Measurements from ENCODE around the gene PLPPR2.
"Not testable (repeated sequence)": the region's sequence is repeated elsewhere in the genome, so short reads cannot be mapped to it uniquely, and the experiment has no call there.

PLPPR2 gene

GRCh38 chr19:11373166-11373884 lies 18.1 kb downstream of the PLPPR2 start:
- DNase-seq (ENCODE audit: low spot score): no peak

- no peak for DNase-seq (ENCODE audit: low spot score)
These were observed 18.7 kb downstream of the PLPPR2 start for GRCh38 chr19:11373885-11374432.

GRCh38 chr19:11374433-11375142 lies 19.4 kb downstream of the PLPPR2 start, which contains the start of gene SWSAP1:
SWSAP1 (plus strand) TSS chr19:11374666; CDS start chr19:11374681, 15 bp downstream.
- peak; percentile 99 for DNase-seq (ENCODE audit: low spot score)

GRCh38 chr19:11375143-11375948 lies 20.1 kb downstream of the PLPPR2 start:
- no peak for DNase-seq (ENCODE audit: low spot score)

- DNase-seq (ENCODE audit: low spot score): no peak
These were observed 22.0 kb downstream of the PLPPR2 start for GRCh38 chr19:11377237-11377636.

- no peak for DNase-seq (ENCODE audit: low spot score)
These were observed 22.5 kb downstream of the PLPPR2 start for GRCh38 chr19:11377756-11378155.

GRCh38 chr19:11378319-11379189 lies 23.3 kb downstream of the PLPPR2 start:
- DNase-seq (ENCODE audit: low spot score): peak; percentile 54

DNA sequence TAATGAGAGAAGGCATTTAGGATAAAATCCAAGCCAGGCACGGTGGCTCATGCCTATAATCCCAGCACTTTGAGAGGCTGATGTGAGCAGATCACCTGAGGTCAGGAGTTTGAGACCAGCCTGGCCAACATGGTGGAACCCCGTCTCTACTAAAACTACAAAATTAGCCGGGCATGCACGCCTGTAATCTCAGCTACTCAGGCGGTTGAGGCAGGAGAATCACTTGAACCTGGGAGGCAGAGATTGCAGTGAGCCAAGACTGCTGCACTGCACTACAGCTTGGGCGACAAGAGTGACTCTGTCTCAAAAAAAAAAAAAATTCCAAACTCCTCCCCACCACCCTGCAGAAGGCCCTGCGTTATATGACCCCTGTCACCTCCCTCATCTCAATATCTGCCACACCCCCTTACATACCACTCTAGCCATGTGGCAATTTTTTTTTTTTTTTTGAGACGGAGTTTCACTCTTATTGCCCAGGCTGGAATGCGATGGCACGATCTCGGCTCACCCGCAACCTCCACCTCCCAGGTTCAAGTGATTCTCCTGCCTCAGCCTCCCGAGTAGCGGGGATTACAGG lies 24.1 kb downstream of the PLPPR2 start:
- DNase-seq (ENCODE audit: low spot score): not testable (repeated sequence)

- DNase-seq (ENCODE audit: low spot score): no peak
These were observed 24.7 kb downstream of the PLPPR2 start for GRCh38 chr19:11379857-11380350.

GRCh38 chr19:11380653-11381537 lies 25.7 kb downstream of the PLPPR2 start:
- DNase-seq (ENCODE audit: low spot score): peak; percentile 97

DNA sequence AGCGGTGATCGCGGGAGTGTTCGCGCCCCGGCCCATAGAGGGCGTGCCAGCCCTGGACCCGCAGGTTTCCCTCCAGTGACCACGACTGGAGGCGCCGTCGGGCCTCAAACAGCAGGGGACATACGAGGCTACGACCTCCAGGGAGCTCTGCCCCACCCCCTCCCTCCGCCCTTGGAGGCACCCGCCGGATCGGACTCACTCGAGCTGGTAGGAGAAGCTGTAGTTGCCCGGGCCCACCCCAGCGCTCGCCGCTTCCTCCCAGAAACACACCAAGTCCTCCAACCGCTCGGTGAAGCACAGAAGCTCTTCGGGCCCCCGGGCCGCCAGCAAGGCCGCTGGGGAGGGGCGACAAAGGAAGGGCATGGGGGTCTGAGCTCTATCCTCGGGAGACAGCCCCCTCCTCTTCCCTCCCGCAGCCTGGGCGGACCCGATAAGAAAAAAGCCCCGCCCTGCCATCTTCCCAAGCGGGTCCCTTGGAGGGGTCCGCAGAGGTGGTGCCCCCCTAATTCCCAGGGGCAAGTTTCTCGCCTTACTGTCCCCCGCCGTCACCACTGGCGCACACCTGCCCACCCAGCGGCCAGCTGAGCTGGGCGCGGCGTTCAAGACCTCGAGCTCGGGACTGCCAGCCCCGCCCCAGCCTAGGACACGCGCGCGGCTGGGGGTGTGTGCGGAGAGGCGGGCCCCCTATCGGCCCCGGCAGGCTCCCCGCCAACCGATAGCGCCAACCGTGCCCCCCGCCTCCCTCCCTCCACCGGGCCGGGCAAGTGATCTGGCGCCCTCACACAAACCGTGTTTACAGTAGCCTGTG lies 27.9 kb downstream of the PLPPR2 start:
- DNase-seq (ENCODE audit: low spot score): peak; percentile 66

- no peak for DNase-seq (ENCODE audit: low spot score)
These were observed 28.4 kb downstream of the PLPPR2 start for GRCh38 chr19:11383706-11384048.

GRCh38 chr19:11384778-11385129 lies 29.5 kb downstream of the PLPPR2 start:
- DNase-seq (ENCODE audit: low spot score): no peak

DNA sequence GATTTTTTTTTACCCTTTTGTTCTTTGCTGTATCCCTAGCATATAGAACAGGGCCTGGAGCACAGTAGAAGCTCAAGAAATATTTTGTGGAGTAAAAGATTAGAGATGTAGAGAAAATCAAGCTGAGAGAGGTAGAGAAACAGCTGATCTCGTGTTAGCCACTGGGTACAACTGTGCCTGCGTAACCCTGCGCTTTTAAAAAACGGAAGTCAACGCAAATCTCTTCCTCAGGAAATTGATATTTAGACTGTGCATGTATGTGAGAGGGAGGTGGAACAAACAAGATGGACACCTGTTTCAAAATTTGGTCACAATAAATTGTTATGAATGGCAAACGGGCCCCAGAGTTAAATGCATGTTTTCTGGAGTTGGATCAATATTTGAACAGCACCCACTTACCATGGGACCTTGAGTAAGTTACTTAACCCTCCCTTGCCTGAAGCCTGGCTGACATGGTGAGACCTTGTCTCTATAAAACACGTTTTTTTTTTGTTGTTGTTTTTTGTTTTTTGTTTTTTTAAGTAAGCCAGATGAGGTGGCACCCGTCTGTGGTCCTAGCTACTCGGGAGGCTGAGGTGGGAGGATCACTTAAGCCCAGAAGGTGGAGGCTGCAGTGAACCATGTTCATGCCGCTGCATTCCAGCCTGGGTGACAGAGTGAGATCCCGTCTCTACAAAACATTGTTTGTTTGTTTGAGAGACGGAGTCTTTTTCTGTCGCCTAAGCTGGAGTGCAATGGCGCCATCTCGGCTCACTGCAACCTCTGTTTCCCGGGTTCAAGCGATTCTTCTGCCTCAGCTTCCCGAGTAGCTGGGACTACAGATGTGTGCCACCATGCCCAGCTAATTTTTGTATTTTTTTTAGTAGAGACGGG lies 32.2 kb downstream of the PLPPR2 start:
- DNase-seq (ENCODE audit: low spot score): no peak

DNA sequence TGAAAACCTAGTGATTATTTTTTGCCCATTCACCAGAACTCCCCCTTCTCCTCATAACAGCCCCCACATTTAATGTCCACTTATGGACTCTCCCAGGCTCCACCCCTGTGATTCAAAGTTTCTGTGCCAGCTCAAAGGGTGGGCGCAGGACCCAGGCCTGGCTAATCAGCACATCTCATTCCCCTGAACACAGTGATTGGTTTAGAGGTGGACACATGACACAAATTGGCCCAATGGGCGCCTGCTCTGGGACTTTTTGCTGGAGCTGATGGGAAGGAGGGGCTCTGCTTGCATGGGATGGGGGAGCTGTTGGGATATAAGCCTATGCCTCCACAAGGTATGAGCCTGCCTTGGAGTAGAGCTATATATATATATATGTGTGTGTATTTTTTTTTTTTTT lies 35.1 kb downstream of the PLPPR2 start:
- DNase-seq (ENCODE audit: low spot score): no peak

- DNase-seq (ENCODE audit: low spot score): no peak
These were observed 35.9 kb downstream of the PLPPR2 start for GRCh38 chr19:11390933-11391680.

- DNase-seq (ENCODE audit: low spot score): no peak
These were observed 41.9 kb downstream of the PLPPR2 start for GRCh38 chr19:11397089-11397610.
